GM18517 (cell line): ENCODE results near the gene INSM2.

Source experiments
- ATAC-seq: cut with Tn5 transposase; IDR thresholded peaks from one replicate; pipeline ENCODE4 v1.9.1; 2021; ENCODE audit warnings: mild to moderate bottlenecking, moderate library complexity; ENCODE audit not compliant: unreplicated experiment

Gene INSM2

GRCh38 chr14:35539969-35540368 lies 6.0 kb downstream of the INSM2 start:
- ATAC-seq: no peak

- ATAC-seq: no peak
These were observed 9.0 kb downstream of the INSM2 start for GRCh38 chr14:35543006-35543405.

- ATAC-seq: no peak
These were observed 15.6 kb downstream of the INSM2 start for GRCh38 chr14:35549551-35549950.

- ATAC-seq: no peak
These were observed 17.1 kb downstream of the INSM2 start for GRCh38 chr14:35551081-35551480.

GRCh38 chr14:35553808-35554207 lies 19.8 kb downstream of the INSM2 start:
- no peak for ATAC-seq

GRCh38 chr14:35556548-35556947 lies 22.6 kb downstream of the INSM2 start:
- ATAC-seq: no peak

GRCh38 chr14:35557221-35557747 lies 23.3 kb downstream of the INSM2 start:
- ATAC-seq: no peak

- ATAC-seq: no peak
These were observed 24.7 kb downstream of the INSM2 start for GRCh38 chr14:35558680-35559079.

- no peak for ATAC-seq
These were observed 32.0 kb downstream of the INSM2 start for GRCh38 chr14:35565871-35566464.

- no peak for ATAC-seq
These were observed 37.6 kb downstream of the INSM2 start for GRCh38 chr14:35571598-35571997.

- ATAC-seq: no peak
These were observed 39.9 kb downstream of the INSM2 start for GRCh38 chr14:35573911-35574310.

- no peak for ATAC-seq
These were observed 42.3 kb downstream of the INSM2 start for GRCh38 chr14:35576260-35576659.

GRCh38 chr14:35576856-35577255 lies 42.9 kb downstream of the INSM2 start:
- ATAC-seq: no peak

- ATAC-seq: no peak
These were observed 44.2 kb downstream of the INSM2 start for GRCh38 chr14:35578135-35578534.

GRCh38 chr14:35578639-35579038 lies 44.7 kb downstream of the INSM2 start:
- no peak for ATAC-seq
